ENCODE data around the gene GADD45GIP1.
"Not testable (repeated sequence)": the region's sequence is repeated elsewhere in the genome, so short reads cannot be mapped to it uniquely, and the experiment has no call there.

The GADD45GIP1 gene

GRCh38 chr19:12955996-12956395 lies 1.0 kb downstream of the GADD45GIP1 start:
- no peak for DNase-seq

GRCh38 chr19:12955575-12955974 lies 1.4 kb downstream of the GADD45GIP1 start:
- DNase-seq, result not testable (repeated sequence)

- no peak for DNase-seq
These were observed 2.4 kb downstream of the GADD45GIP1 start for GRCh38 chr19:12954612-12954962.

GRCh38 chr19:12953799-12954611 lies 3.0 kb downstream of the GADD45GIP1 start:
- DNase-seq, result no peak

GRCh38 chr19:12953138-12953798 lies 3.8 kb downstream of the GADD45GIP1 start:
- no peak for DNase-seq

- no peak for DNase-seq
These were observed 4.4 kb downstream of the GADD45GIP1 start for GRCh38 chr19:12952488-12953137.

- not testable (repeated sequence) for DNase-seq
These were observed 5.0 kb downstream of the GADD45GIP1 start for GRCh38 chr19:12952050-12952449.

GRCh38 chr19:12949363-12950283 lies 7.4 kb downstream of the GADD45GIP1 start:
- DNase-seq, result no peak

- no peak for DNase-seq
These were observed 8.2 kb downstream of the GADD45GIP1 start for GRCh38 chr19:12948612-12949362.

GRCh38 chr19:12947702-12948611 lies 9.1 kb downstream of the GADD45GIP1 start:
- no peak for DNase-seq

GRCh38 chr19:12946731-12947496 lies 10.1 kb downstream of the GADD45GIP1 start:
- no peak for DNase-seq

- peak; percentile 53 for DNase-seq
These were observed 10.8 kb downstream of the GADD45GIP1 start for GRCh38 chr19:12946092-12946721.

GRCh38 chr19:12945479-12946091 lies 11.4 kb downstream of the GADD45GIP1 start, which contains the start of gene RAD23A:
Gene RAD23A (plus strand): TSS chr19:12945862. CDS start chr19:12945949, 87 bp downstream.
- DNase-seq, result peak; percentile 95

GRCh38 chr19:12944104-12944674 lies 12.8 kb downstream of the GADD45GIP1 start:
- no peak for DNase-seq

- DNase-seq, result no peak
These were observed 13.5 kb downstream of the GADD45GIP1 start for GRCh38 chr19:12943437-12944044.

- no peak for DNase-seq
These were observed 16.1 kb downstream of the GADD45GIP1 start for GRCh38 chr19:12940897-12941296.

- no peak for DNase-seq
These were observed 17.0 kb downstream of the GADD45GIP1 start for GRCh38 chr19:12939975-12940423.
